Neural progenitor cell (in vitro differentiated cells): Measurements from ENCODE around the gene WDR36.

Experiments
- EZH2 ChIP-seq: fragments of 200-600 bp; sonication (generic); IDR thresholded peaks from 2 replicates; pipeline ENCODE4 v1.6.1; 2017; ENCODE audit warnings: antibody characterized with exemption, mild to moderate bottlenecking, moderate library complexity
- EZH2phosphoT487 ChIP-seq: fragments of 200-600 bp; sonication (generic); IDR thresholded peaks from 2 replicates; pipeline ENCODE4 v1.6.1; 2017; ENCODE audit warnings: antibody characterized with exemption

DNA sequence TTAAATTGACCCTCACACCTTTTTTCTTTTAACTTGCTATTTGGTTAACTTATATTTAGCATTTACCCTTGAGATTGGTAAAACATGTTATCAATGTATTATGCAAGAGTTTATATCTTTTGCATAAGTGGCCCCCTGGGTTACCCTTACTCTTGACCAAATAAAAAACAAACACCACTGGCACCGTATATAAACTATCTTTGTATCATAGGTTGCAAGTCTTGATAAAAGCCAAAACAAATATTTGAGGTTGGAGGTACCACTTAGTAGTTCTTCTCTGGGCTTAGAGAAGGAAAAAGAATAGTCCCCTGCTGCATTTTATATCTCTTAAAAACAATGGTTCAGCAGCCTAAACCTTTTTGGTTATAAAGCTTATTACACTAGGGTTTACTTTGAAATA, 61.3 kb downstream of the WDR36 start:
- TF ChIP-seq EZH2phosphoT487 (no peak), EZH2 (no peak)
